Amygdala (tissue), 56 donors: Measurements from ENCODE around the gene AADACL4.
"Not testable (repeated sequence)": the region's sequence is repeated elsewhere in the genome, so short reads cannot be mapped to it uniquely, and the experiment has no call there.

ENCODE experiments used
- DNase-seq, 56 donors: peaks; one replicate each; lab custom pipeline; 2025; lab: John Stamatoyannopoulos, UW

AADACL4 gene

GRCh38 chr1:12625276-12625675, 18.6 kb upstream of the AADACL4 start:
- DNase-seq, result no peak

- DNase-seq, result no peak
Observed at GRCh38 chr1:12626888-12627287, 17.0 kb upstream of the AADACL4 start.

- DNase-seq, result no peak
Observed at GRCh38 chr1:12627296-12627695, 16.6 kb upstream of the AADACL4 start.

- DNase-seq, result no peak
Observed at GRCh38 chr1:12629511-12629956, 14.4 kb upstream of the AADACL4 start.

- no peak for DNase-seq
Observed at GRCh38 chr1:12629985-12630760, 13.7 kb upstream of the AADACL4 start.

GRCh38 chr1:12630946-12631530, 12.8 kb upstream of the AADACL4 start:
- no peak for DNase-seq

GRCh38 chr1:12631571-12631970, 12.3 kb upstream of the AADACL4 start:
- DNase-seq, result no peak

GRCh38 chr1:12634156-12634555, 9.7 kb upstream of the AADACL4 start:
- DNase-seq, result no peak

GRCh38 chr1:12634696-12635202, 9.1 kb upstream of the AADACL4 start:
- DNase-seq, result no peak

- no peak for DNase-seq
Observed at GRCh38 chr1:12636098-12636950, 7.6 kb upstream of the AADACL4 start.

GRCh38 chr1:12637693-12638092, 6.2 kb upstream of the AADACL4 start:
- no peak for DNase-seq

GRCh38 chr1:12640237-12640957, 3.5 kb upstream of the AADACL4 start:
- DNase-seq, result no peak

GRCh38 chr1:12640958-12641272, 3.0 kb upstream of the AADACL4 start:
- no peak for DNase-seq

GRCh38 chr1:12643079-12643478, 806 bp upstream of the AADACL4 start:
- no peak for DNase-seq

GRCh38 chr1:12644237-12644636, 352 bp downstream of the AADACL4 start:
- DNase-seq, result no peak

- DNase-seq, result no peak
Observed at GRCh38 chr1:12644829-12645228, 944 bp downstream of the AADACL4 start.

- DNase-seq, result not testable (repeated sequence)
Observed at GRCh38 chr1:12645401-12645800, 1.5 kb downstream of the AADACL4 start.

- no peak for DNase-seq
Observed at GRCh38 chr1:12648741-12649140, 4.9 kb downstream of the AADACL4 start.

- DNase-seq, result no peak
Observed at GRCh38 chr1:12649971-12650421, 6.1 kb downstream of the AADACL4 start.

- DNase-seq, result no peak
Observed at GRCh38 chr1:12654004-12654567, 10.2 kb downstream of the AADACL4 start.
